ENCODE results near the gene TM9SF3. TPM values are rescaled to one million over a fixed set of nuclear protein-coding genes. Genes with fewer than 3 reads are reported as not detected.

TM9SF3 gene
- total and polyA plus RNA-seq, 12 donors, result 19.9 to 133 (median 99.7) TPM

DNA sequence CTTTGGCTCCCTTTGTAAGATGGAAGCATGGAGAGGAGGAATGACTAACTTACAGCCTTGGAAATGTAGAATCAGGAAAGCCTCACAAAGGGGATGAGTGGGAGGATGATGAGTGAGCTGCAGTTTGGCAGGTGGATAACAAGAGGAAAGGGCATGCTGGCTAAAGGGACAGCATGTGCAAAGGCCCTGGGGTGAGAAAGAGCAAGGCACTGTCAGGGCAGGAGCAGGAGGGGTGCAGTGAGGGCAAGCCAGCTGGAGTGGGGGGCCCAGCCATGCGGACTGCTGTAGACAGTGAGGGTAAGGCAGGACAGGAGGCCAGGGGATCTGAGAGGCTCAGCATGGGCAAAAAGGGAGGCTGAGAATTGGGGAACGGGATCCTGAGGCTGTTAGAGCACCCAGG lies 93.6 kb downstream of the TM9SF3 start:
- no peak for DNase-seq
- H3K36me3 ChIP-seq (replicated peaks in 1 of 2), result no peaks in the 10 kb centered on the region
- H3K4me3 ChIP-seq, result no peak overlapping the region
- H3K9me3 ChIP-seq (replicated peaks in 1 of 3), result no peaks in the 10 kb centered on the region
- H3K27ac ChIP-seq, result no peak overlapping the region
- intact Hi-C loops (cut with DNase I), result no loop called here
- H3K4me1 ChIP-seq (replicated peaks in 1 of 2), result no peaks in the 10 kb centered on the region
- H3K27me3 ChIP-seq, result peaks cover 6% of the 10 kb centered on the region
- WGBS, 4 donors, result 78 to 92% (median 84%) methylated on average over 2 of the region's 2 CpGs
- TF ChIP-seq, protein P1, sequence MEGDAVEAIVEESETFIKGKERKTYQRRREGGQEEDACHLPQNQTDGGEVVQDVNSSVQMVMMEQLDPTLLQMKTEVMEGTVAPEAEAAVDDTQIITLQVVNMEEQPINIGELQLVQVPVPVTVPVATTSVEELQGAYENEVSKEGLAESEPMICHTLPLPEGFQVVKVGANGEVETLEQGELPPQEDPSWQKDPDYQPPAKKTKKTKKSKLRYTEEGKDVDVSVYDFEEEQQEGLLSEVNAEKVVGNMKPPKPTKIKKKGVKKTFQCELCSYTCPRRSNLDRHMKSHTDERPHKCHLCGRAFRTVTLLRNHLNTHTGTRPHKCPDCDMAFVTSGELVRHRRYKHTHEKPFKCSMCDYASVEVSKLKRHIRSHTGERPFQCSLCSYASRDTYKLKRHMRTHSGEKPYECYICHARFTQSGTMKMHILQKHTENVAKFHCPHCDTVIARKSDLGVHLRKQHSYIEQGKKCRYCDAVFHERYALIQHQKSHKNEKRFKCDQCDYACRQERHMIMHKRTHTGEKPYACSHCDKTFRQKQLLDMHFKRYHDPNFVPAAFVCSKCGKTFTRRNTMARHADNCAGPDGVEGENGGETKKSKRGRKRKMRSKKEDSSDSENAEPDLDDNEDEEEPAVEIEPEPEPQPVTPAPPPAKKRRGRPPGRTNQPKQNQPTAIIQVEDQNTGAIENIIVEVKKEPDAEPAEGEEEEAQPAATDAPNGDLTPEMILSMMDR (IDR thresholded peaks at IDR 0.05), result no peak
- no peak for TF ChIP-seq POLR2A (IDR thresholded peaks at IDR 0.05)

- no peaks in the 10 kb centered on the region for H3K4me1 ChIP-seq (replicated peaks in 1 of 2)
- no peak overlapping the region for H3K27ac ChIP-seq
- H3K27me3 ChIP-seq, result peaks cover 6% of the 10 kb centered on the region
- TF ChIP-seq, protein P1 (IDR thresholded peaks at IDR 0.05), result peak in 4 of 6 experiments; percentile 7 to 22 (median 18)
- TF ChIP-seq POLR2A (IDR thresholded peaks at IDR 0.05), result no peak
- peak in 1 of 7 donors; percentile 4 for DNase-seq
- H3K9me3 ChIP-seq (replicated peaks in 1 of 3), result no peaks in the 10 kb centered on the region
- 67 to 79% (median 70%) methylated on average over 3 of the region's 3 CpGs for WGBS, 4 donors
- intact Hi-C loops (cut with DNase I), result no loop called here
- no peak overlapping the region for H3K4me3 ChIP-seq
- H3K36me3 ChIP-seq (replicated peaks in 1 of 2), result no peaks in the 10 kb centered on the region
Observed at GRCh38 chr10:96491303-96491702, 95.5 kb downstream of the TM9SF3 start.

DNA sequence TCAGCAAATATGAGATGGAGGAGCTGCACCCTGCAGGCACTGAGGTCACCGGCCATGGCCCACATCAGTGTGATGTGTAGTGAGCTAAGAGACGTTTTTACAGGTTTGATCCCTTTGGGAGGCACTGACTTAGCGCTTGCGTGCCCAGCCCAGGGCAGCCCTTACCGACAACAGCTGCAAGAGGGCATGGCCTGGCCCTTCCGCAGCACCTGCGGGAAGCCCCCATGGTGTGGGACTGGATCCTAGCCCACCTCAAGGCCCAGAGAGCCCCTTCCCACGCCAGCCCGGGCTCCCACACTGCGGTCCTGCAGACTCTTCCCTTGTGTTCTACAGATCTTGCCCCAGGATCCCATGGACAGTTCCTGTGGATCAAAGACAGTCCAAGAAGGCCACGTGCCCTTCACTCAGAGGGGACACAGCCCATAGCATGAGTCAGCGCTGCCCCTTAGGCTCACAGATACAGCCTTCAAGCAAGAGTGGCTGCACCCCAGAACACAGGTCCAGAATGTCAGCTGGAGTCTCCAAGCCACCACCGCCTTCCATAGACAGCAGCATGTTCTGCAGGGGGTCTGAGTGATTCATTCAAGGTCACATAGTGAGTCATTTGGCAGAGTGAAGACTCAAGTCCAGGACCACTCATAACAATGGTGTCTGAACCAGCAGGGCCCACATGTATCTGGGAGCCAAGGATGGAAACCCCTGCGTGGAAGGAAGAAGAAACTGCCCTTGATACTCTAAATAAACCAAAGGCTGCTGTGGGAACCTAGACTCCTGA lies 98.5 kb downstream of the TM9SF3 start:
- Histone ChIP-seq H3K36me3 (replicated peaks in 1 of 2) (no peaks in the 10 kb centered on the region), H3K4me1 (replicated peaks in 1 of 2) (no peaks in the 10 kb centered on the region), H3K9me3 (replicated peaks in 1 of 3) (no peaks in the 10 kb centered on the region), H3K27ac (no peak overlapping the region), H3K4me3 (no peak overlapping the region), H3K27me3 (peaks cover 6% of the 10 kb centered on the region)
- no peak for TF ChIP-seq POLR2A (IDR thresholded peaks at IDR 0.05)
- TF ChIP-seq, protein P1 (IDR thresholded peaks at IDR 0.05), result no peak
- DNase-seq, result no peak
- intact Hi-C loops (cut with DNase I), result no loop called here
- WGBS, 4 donors, result 69 to 88% (median 82%) methylated on average over 6 to 14 of the region's 14 CpGs

DNA sequence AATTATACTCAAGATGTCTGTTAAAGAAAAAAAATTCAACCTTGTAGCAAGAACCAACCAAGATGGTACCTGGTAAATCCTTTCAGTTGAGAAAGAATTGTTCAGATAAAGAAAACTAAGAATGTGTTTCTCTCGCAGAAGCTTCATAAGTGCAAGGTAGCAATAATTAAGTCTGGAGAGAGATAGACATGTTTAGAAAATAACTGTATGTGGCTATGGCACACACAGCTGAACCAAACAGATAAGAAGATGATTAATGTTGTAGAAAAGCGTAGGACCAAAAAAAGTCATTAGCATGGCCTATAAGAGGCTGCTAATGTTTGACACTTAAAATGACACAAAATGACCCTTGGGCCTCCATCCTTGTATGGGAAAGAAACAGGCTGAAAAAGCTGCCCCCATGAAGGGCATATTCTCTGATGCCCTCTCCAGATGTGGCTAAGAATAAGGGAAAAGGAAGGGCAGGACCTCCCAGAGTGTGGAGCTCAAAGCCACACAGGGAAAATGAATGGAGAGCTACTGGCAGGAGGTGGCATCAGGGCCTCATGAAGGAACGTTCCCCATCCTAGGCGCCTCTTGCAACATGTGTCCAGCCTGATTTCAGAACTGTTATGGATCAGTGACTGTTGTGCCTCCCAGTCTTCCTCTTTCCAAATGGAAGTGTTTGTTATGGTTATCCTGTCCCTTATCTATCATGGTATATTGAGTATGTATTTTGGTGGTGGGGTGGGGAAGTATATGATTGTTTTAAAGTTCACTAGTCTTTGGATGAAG lies 103.8 kb downstream of the TM9SF3 start:
- TF ChIP-seq POLR2A (IDR thresholded peaks at IDR 0.05), result no peak
- TF ChIP-seq, protein P1 (IDR thresholded peaks at IDR 0.05), result no peak
- 61 to 89% (median 66%) methylated on average over 4 of the region's 4 CpGs for WGBS, 4 donors
- intact Hi-C loops (cut with DNase I), result no loop called here
- H3K27ac ChIP-seq, result no peak overlapping the region
- no peak overlapping the region for H3K4me3 ChIP-seq
- no peaks in the 10 kb centered on the region for H3K27me3 ChIP-seq
- H3K9me3 ChIP-seq (replicated peaks in 1 of 3), result no peaks in the 10 kb centered on the region
- no peak for DNase-seq
- no peaks in the 10 kb centered on the region for H3K4me1 ChIP-seq (replicated peaks in 1 of 2)
- H3K36me3 ChIP-seq (replicated peaks in 1 of 2), result no peaks in the 10 kb centered on the region
